Adipocyte (in vitro differentiated cells): ENCODE measurements around the gene PDAP1.

ENCODE experiments used
- DNase-seq: peaks from one replicate; pipeline ENCODE4 v3.0.0-alpha.2; 2015; ENCODE audit warnings: low read depth
- H3K27me3 ChIP-seq: replicated peaks from 2 replicates; pipeline ENCODE4 v1.7.0; 2013; ENCODE audit warnings: mild to moderate bottlenecking, low read length, moderate library complexity; ENCODE audit not compliant: control insufficient read depth, insufficient read depth
- H3K36me3 ChIP-seq: 2 replicates; pipeline ENCODE4 v1.7.0; 2013; ENCODE audit warnings: low read length, mild to moderate bottlenecking, moderate library complexity; ENCODE audit not compliant: control insufficient read depth, insufficient read depth, severe bottlenecking
- H3K4me1 ChIP-seq: 2 replicates; pipeline ENCODE4 v1.7.0; 2013; ENCODE audit warnings: mild to moderate bottlenecking, low read length, moderate library complexity; ENCODE audit not compliant: control insufficient read depth, insufficient read depth
- H3K4me3 ChIP-seq: 2 replicates; pipeline ENCODE4 v1.7.0; 2013; ENCODE audit warnings: mild to moderate bottlenecking, low read length, moderate library complexity
- H3K9ac ChIP-seq: 2 replicates; pipeline ENCODE4 v1.7.0; 2013; ENCODE audit warnings: mild to moderate bottlenecking, low read length, moderate library complexity
- H3K9me3 ChIP-seq: 2 replicates; pipeline ENCODE4 v1.7.0; 2013; ENCODE audit warnings: mild to moderate bottlenecking, low read length, moderate library complexity; ENCODE audit not compliant: control insufficient read depth

PDAP1 gene

GRCh38 chr7:99373091-99374066 lies 35.0 kb downstream of the PDAP1 start:
- no peaks in the 10 kb centered on the region for H3K27me3 ChIP-seq
- peak overlapping the region; percentile 85 for H3K4me3 ChIP-seq
- peak overlapping the region; percentile 87 for H3K9ac ChIP-seq
- no peaks in the 10 kb centered on the region for H3K9me3 ChIP-seq
- H3K4me1 ChIP-seq = peaks cover 14% of the 10 kb centered on the region
- H3K36me3 ChIP-seq = peaks cover 14% of the 10 kb centered on the region
- DNase-seq = no peak

GRCh38 chr7:99372275-99373090 lies 35.9 kb downstream of the PDAP1 start:
- Histone ChIP-seq H3K27me3 (no peaks in the 10 kb centered on the region), H3K9ac (no peak overlapping the region), H3K9me3 (no peaks in the 10 kb centered on the region), H3K36me3 (peaks cover 5% of the 10 kb centered on the region), H3K4me3 (no peak overlapping the region), H3K4me1 (peaks cover 14% of the 10 kb centered on the region)
- peak; percentile 45 for DNase-seq

DNA sequence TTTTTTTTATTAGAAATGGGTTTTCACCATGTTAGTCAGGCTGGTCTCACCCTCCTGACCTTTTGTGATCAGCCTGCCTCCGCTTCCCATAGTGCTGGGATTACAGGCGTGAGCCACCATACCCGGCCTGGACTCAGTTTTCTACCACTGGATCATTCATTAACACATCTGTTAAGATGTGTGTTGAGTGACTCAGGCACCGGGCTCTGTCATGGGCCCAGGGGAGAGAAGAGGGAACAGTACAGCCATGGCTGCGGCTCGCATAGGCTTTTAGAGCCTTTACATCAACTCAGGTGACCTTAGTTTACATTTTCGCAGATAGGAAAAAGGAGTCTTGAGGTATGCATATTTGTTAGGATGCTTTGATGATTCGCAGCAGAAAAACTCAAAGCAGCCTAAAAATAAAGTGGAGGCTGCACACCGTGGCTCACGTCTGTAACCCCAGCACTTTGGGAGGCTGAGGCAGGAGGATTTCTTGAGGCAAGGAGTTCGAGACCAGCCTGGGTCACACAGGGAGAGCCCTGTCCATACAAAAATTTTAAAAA lies 36.9 kb downstream of the PDAP1 start:
- Histone ChIP-seq H3K4me1 (peaks cover 14% of the 10 kb centered on the region), H3K4me3 (no peak overlapping the region), H3K9me3 (no peaks in the 10 kb centered on the region), H3K9ac (no peak overlapping the region), H3K27me3 (no peaks in the 10 kb centered on the region), H3K36me3 (peaks cover 11% of the 10 kb centered on the region)
- no peak for DNase-seq

- Histone ChIP-seq H3K9me3 (no peaks in the 10 kb centered on the region), H3K4me1 (peaks cover 11% of the 10 kb centered on the region), H3K27me3 (no peaks in the 10 kb centered on the region), H3K36me3 (peaks cover 27% of the 10 kb centered on the region), H3K9ac (no peak overlapping the region), H3K4me3 (no peak overlapping the region)
- no peak for DNase-seq
Measured at GRCh38 chr7:99369767-99370391, 38.5 kb downstream of the PDAP1 start.

GRCh38 chr7:99368750-99369389 lies 39.5 kb downstream of the PDAP1 start:
- H3K36me3 ChIP-seq = peaks cover 36% of the 10 kb centered on the region
- peaks cover 10% of the 10 kb centered on the region for H3K4me1 ChIP-seq
- no peak overlapping the region for H3K4me3 ChIP-seq
- H3K27me3 ChIP-seq = no peaks in the 10 kb centered on the region
- no peak for DNase-seq
- no peak overlapping the region for H3K9ac ChIP-seq
- H3K9me3 ChIP-seq = no peaks in the 10 kb centered on the region

DNA sequence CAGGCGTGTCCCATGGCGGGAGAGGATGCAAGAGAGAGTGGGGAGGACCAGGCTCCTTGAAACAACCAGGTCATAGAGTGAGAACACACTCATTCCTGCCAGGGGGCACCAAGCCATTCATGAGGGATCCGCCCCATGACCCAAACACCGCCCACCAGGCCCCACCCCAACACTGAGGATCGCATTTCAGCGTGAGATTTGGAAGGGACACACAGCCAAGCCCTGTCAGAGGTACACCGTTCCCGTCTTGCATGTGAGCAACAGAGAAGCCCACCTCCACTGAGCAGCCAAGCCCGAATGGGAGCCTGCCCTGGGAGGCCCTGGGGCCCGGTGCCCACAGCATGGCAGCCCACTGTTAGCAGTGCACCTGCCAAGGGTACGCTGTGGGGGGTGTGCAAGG lies 41.8 kb downstream of the PDAP1 start:
- H3K36me3 ChIP-seq = peaks cover 44% of the 10 kb centered on the region
- no peak for DNase-seq
- no peak overlapping the region for H3K4me3 ChIP-seq
- H3K4me1 ChIP-seq = peaks cover 10% of the 10 kb centered on the region
- H3K27me3 ChIP-seq = no peaks in the 10 kb centered on the region
- H3K9ac ChIP-seq = no peak overlapping the region
- no peaks in the 10 kb centered on the region for H3K9me3 ChIP-seq

- peak; percentile 35 for DNase-seq
- H3K4me1 ChIP-seq = peaks cover 15% of the 10 kb centered on the region
- H3K36me3 ChIP-seq = peaks cover 55% of the 10 kb centered on the region
Measured at GRCh38 chr7:99365318-99366141, 42.9 kb downstream of the PDAP1 start.

GRCh38 chr7:99363286-99363685 lies 45.1 kb downstream of the PDAP1 start:
- Histone ChIP-seq H3K4me1 (peaks cover 15% of the 10 kb centered on the region), H3K36me3 (peaks cover 70% of the 10 kb centered on the region), H3K4me3 (no peak overlapping the region), H3K9me3 (no peaks in the 10 kb centered on the region), H3K27me3 (no peaks in the 10 kb centered on the region), H3K9ac (no peak overlapping the region)
- no peak for DNase-seq

More at GRCh38 chr7:99365318-99366141, 42.9 kb downstream of the PDAP1 start:
- H3K9ac ChIP-seq = no peak overlapping the region
- no peaks in the 10 kb centered on the region for H3K27me3 ChIP-seq
- no peaks in the 10 kb centered on the region for H3K9me3 ChIP-seq
- no peak overlapping the region for H3K4me3 ChIP-seq

DNA sequence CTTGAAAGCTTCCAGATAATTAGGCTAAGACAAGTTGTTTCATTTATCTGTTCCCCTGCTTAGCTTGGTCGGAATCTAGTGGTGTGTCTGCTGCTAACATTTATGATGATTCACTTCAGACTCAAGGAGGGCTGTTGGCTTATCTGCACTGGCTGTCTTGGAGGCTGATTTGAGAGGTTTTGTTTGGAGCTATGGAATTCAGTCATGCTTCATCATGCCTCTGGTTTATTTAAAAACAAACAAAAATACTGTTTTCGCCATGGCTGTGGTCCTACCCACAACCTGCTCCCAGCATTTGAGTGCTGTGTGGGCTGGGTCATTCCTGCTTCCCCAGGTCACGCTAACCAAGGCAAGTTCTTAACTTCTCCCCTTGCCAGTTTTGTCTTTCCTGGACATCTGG lies 45.6 kb downstream of the PDAP1 start:
- H3K36me3 ChIP-seq = peaks cover 75% of the 10 kb centered on the region
- peaks cover 15% of the 10 kb centered on the region for H3K4me1 ChIP-seq
- peak; percentile 75 for DNase-seq
- no peaks in the 10 kb centered on the region for H3K27me3 ChIP-seq
- H3K4me3 ChIP-seq = no peak overlapping the region
- no peaks in the 10 kb centered on the region for H3K9me3 ChIP-seq
- no peak overlapping the region for H3K9ac ChIP-seq
